ENCODE results near the gene METRNL. TPM values are rescaled to one million over a fixed set of nuclear protein-coding genes. Genes with fewer than 3 reads are reported as not detected.

The METRNL gene
- total RNA-seq, 1 experiment from 2014 or later = 29.0 TPM

DNA sequence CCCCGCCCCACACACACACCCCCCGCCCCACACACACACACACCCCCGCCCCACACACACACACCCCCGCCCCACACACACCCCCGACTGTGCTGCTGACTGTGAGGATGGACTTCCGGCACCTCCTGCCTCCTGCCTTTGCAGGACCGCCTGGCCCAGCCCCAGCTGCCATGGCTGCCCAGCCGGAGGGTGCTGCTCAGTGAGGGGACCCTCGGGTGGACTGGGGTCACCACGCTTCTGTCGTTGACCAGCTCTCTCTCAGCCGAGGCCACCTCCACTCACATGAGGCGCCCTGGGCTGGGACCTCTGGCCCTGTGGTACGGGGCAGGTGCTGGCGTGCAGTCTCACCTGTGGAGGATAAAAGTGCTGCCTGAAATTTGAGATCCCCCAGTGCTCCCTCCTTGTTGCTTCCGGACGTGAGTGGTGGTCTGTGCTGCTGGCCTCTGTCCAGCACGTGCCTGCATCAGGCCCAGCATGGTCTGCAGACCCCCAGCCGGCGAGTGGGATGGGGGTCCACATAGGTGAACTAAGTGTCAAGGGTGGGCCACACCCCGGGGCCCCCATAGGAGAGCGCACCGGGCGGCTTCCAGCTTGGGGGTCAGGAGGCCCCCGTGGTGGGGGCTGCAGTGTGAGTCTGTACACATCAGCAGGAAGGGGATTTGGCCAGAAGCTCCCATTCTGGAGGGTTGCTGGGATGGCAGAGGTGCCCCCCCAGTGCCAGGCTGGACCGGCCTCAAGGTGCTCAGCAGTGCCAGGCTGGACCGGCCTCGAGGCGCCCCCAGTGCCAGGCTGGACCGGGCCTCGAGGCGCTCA is 11.2 kb downstream of the METRNL start:
- TF ChIP-seq, protein P1, sequence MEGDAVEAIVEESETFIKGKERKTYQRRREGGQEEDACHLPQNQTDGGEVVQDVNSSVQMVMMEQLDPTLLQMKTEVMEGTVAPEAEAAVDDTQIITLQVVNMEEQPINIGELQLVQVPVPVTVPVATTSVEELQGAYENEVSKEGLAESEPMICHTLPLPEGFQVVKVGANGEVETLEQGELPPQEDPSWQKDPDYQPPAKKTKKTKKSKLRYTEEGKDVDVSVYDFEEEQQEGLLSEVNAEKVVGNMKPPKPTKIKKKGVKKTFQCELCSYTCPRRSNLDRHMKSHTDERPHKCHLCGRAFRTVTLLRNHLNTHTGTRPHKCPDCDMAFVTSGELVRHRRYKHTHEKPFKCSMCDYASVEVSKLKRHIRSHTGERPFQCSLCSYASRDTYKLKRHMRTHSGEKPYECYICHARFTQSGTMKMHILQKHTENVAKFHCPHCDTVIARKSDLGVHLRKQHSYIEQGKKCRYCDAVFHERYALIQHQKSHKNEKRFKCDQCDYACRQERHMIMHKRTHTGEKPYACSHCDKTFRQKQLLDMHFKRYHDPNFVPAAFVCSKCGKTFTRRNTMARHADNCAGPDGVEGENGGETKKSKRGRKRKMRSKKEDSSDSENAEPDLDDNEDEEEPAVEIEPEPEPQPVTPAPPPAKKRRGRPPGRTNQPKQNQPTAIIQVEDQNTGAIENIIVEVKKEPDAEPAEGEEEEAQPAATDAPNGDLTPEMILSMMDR (IDR thresholded peaks at IDR 0.05; ENCODE audit: unreplicated experiment) = no peak
- Mint-ChIP-seq H3K9me3 (ENCODE audit: low read depth, unreplicated experiment) (no peaks in the 10 kb centered on the region), H3K27ac (ENCODE audit: unreplicated experiment) (peak overlapping the region; percentile 39), H3K4me3 (ENCODE audit: low read depth, unreplicated experiment) (peak overlapping the region; percentile 70), H3K4me1 (ENCODE audit: low read depth, unreplicated experiment) (peaks cover 27% of the 10 kb centered on the region), H3K27me3 (ENCODE audit: unreplicated experiment) (no peaks in the 10 kb centered on the region), H3K36me3 (ENCODE audit: insufficient read depth, unreplicated experiment) (peaks cover 41% of the 10 kb centered on the region)
- CTCF ChIA-PET = interaction anchor here (1.2 kb wide), 1 partner anchor 15 kb away, joined by 3 read pairs; no protein-coding TSS in a partner anchor
- no TSS peak for BruUV-seq (replicated peaks)
- DNase-seq = no peak
- intact Hi-C loops (cut with micrococcal nuclease; ENCODE audit: unreplicated experiment) = no loop called here

DNA sequence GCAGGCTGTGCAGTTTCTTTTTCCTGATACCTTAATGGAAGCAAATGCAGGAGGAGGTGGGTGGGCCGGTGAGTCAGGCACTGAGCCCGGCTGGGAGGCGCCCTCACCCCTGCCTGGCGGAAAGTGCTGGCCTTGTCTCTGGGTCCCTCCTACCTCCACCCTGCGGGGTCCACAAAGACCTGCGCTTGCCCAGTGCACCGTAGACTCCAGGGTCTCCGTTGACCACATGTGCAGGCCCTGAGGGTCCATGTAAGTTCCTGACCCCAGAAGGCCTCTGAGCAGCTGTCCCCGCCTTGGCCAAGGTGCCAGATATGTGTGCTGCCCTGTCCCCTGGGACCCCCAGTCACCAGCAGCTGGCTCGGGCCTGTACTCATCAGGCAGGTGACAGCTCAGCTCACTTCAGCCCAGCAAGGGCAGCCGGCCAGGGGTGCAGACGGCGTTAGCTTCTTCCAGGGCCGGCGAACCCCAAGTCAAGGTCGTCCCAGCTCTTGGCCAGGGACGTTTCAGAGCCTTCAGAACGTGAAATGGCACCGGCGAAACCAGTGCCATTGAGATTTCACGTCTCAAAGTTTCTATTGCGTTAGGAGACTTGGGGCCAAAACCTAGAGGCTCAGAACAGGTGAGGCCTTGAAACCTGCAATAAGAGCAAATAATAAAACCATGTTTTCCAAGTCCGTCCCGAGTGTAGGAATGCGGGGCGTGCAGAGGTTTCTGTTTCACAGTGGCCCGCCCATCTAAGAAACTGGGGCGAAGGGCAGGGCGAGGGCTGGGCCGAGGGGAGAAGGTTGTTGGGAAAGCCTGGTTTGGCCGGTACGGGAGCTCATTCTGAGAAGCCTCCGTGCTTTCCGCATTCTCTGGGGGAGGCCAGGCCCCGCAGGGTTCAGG is 12.1 kb downstream of the METRNL start:
- TSS peak; percentile 98 for BruUV-seq (replicated peaks)
- Mint-ChIP-seq H3K9me3 (ENCODE audit: low read depth, unreplicated experiment) (no peaks in the 10 kb centered on the region), H3K4me1 (ENCODE audit: low read depth, unreplicated experiment) (peaks cover 27% of the 10 kb centered on the region), H3K36me3 (ENCODE audit: insufficient read depth, unreplicated experiment) (peaks cover 45% of the 10 kb centered on the region), H3K4me3 (ENCODE audit: low read depth, unreplicated experiment) (peak overlapping the region; percentile 70), H3K27me3 (ENCODE audit: unreplicated experiment) (no peaks in the 10 kb centered on the region), H3K27ac (ENCODE audit: unreplicated experiment) (peak overlapping the region; percentile 83)
- DNase-seq = peak; percentile 82
- CTCF ChIA-PET = interaction anchor here (0.6 to 1.4 kb wide), 3 partner anchors 14 to 320 kb away, joined by 3 to 4 read pairs (median 4); no protein-coding TSS in a partner anchor
- TF ChIP-seq, protein P1 (IDR thresholded peaks at IDR 0.05; ENCODE audit: unreplicated experiment) = no peak
- intact Hi-C loops (cut with micrococcal nuclease; ENCODE audit: unreplicated experiment) = no loop called here

DNA sequence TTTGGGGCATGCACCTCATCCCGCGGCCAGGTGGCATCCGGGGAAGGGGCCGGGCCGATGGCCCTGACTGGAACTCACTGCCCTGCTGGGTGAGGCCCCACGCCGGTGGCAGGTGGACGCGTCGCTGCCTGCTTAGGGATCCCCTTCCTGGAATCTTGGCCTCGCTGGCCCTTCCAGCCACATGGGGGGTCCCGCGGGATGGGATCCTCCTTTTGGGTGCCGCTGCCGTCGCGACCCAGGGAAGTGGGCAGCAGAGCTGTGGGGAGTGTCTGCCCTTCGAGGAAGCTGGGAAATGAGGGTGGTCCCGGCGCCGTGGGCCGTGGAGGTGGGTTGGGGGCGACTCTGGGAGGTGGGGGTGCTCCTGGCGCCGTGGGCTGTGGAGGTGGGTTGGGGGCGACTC is 12.8 kb downstream of the METRNL start:
- peak overlapping the region; percentile 70 for H3K4me3 Mint-ChIP-seq (ENCODE audit: low read depth, unreplicated experiment)
- CTCF ChIA-PET = interaction anchor here (0.6 to 1.4 kb wide), 3 partner anchors 13 to 321 kb away, joined by 3 to 4 read pairs (median 4); no protein-coding TSS in a partner anchor

DNA sequence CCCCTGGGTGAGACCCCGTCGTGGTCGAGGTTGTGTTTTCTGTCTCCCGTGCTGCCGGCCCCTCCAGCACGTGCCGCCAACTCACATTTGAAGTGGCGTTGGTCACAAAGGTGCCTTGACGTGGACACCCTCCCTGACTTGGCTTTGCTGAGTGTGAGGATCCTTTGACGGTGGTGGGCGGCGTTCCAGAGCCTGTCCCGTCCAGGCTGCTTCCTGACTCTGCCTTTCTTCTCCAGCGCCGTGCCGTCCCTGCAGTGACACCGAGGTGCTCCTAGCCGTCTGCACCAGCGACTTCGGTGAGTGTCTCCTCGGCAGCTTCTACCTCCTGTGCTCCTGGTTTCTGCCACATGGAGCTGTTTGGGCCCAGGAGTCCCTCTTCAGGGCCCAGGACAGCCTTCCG is 13.5 kb downstream of the METRNL start:
- H3K4me3 Mint-ChIP-seq (ENCODE audit: low read depth, unreplicated experiment) = no peak overlapping the region
- TF ChIP-seq, protein P1 (IDR thresholded peaks at IDR 0.05; ENCODE audit: unreplicated experiment) = no peak
- intact Hi-C loops (cut with micrococcal nuclease; ENCODE audit: unreplicated experiment) = no loop called here
- no TSS peak for BruUV-seq (replicated peaks)
- H3K36me3 Mint-ChIP-seq (ENCODE audit: insufficient read depth, unreplicated experiment) = peaks cover 53% of the 10 kb centered on the region
- CTCF ChIA-PET = interaction anchor here (1.4 kb wide), 1 partner anchor 22 kb away, joined by 4 read pairs; no protein-coding TSS in a partner anchor
- H3K4me1 Mint-ChIP-seq (ENCODE audit: low read depth, unreplicated experiment) = peaks cover 36% of the 10 kb centered on the region
- H3K27ac Mint-ChIP-seq (ENCODE audit: unreplicated experiment) = no peak overlapping the region
- no peaks in the 10 kb centered on the region for H3K9me3 Mint-ChIP-seq (ENCODE audit: low read depth, unreplicated experiment)
- no peaks in the 10 kb centered on the region for H3K27me3 Mint-ChIP-seq (ENCODE audit: unreplicated experiment)
- DNase-seq = no peak

More for the DNA sequence above, 12.8 kb downstream of the METRNL start:
- intact Hi-C loops (cut with micrococcal nuclease; ENCODE audit: unreplicated experiment) = no loop called here
- TF ChIP-seq, protein P1 (IDR thresholded peaks at IDR 0.05; ENCODE audit: unreplicated experiment) = no peak
- H3K36me3 Mint-ChIP-seq (ENCODE audit: insufficient read depth, unreplicated experiment) = peaks cover 52% of the 10 kb centered on the region
- no peak for DNase-seq
- H3K4me1 Mint-ChIP-seq (ENCODE audit: low read depth, unreplicated experiment) = peaks cover 34% of the 10 kb centered on the region
- no TSS peak for BruUV-seq (replicated peaks)
- H3K27me3 Mint-ChIP-seq (ENCODE audit: unreplicated experiment) = no peaks in the 10 kb centered on the region
- H3K27ac Mint-ChIP-seq (ENCODE audit: unreplicated experiment) = peak overlapping the region; percentile 83
- no peaks in the 10 kb centered on the region for H3K9me3 Mint-ChIP-seq (ENCODE audit: low read depth, unreplicated experiment)

All from Calu3 (cell line).